Kasumi-1 (cell line): Measurements from ENCODE around the gene ACP1.
"Not testable (repeated sequence)": the region's sequence is repeated elsewhere in the genome, so short reads cannot be mapped to it uniquely, and the experiment has no call there.

Experiments used
- DNase-seq, 2 experiments: peaks; one replicate each; lab custom pipeline; 2025; lab: John Stamatoyannopoulos, UW

ACP1 gene

GRCh38 chr2:310994-311393, 46.2 kb downstream of the ACP1 start:
- no peak for DNase-seq

- DNase-seq = no peak
Observed at GRCh38 chr2:313991-314390, 49.2 kb downstream of the ACP1 start.

DNA sequence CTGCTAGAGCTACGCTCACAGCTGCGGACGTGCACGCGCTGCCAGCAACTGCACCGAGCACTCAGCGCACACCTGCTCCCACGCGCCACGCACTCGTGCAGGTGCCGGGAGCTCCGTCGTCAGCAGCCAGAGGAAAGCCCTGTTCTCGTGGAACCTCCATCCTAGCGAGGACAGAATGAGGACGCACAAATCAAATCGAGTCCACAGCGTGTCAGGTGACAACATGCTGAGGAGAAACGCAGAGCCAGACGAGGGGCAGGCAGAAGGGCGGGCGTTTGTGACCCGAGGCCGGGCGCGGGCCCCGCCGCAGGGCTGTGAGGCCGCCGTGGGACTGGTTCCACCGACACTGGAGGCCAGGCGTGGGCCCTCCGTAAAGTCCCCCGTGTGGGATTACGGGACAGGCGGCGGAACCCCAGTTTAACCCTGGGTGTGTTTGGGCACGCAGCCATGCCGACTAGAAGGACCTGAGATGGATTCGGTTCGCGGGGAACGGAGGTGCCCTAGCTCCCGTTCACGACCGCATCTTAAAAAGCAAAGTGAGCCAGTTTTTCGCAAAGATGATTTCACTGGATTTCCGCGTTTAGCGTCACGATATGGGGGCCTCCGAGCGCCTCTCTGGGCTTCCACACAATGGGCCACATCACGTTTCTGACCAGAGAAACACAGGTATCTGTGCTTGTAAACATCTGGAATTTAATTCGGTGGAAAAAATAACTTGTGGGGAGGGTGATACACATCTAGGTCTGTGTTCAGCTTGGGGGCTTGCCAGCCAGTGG, 50.0 kb downstream of the ACP1 start:
- no peak for DNase-seq

DNA sequence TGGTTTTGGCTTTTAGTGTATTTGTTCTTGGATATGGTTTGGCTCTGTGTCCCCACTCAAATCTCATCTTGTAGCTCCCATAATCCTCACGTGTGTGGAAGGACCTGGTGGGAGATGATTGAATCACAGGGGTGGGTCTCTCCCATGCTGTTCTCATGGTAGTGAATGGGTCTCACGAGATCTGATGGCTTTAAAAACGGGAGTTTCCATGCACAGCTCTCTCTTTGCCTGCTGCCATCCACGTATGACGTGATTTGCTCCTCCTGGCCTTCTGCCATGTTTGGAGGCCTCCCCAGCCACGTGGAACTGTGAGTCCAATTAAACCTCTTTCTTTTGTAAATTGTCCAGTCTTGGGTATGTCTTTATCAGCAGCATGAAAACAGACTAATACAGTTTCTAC, 51.2 kb downstream of the ACP1 start:
- DNase-seq = not testable (repeated sequence)

DNA sequence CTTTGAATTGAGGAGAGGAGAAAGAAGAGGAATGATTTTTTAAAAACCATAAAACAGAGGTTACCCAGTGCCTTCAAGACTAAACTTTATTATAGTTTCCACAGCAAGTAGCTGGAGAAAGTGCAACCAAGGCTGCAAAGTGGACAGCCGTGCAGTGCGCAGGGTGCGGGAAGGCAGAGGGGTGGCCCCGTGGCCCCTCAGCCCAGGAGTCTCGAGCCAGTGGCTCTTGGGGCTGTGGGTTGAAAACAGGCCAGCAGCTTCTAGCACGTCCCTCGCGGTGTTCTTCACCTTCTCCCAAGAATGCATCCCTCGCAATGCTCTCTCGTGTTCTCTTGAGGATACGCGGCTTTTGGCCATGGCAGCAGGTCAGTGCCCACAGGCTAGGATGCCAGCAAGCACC, 51.6 kb downstream of the ACP1 start:
- DNase-seq = no peak

GRCh38 chr2:317501-318424, 53.0 kb downstream of the ACP1 start:
- DNase-seq = no peak

DNA sequence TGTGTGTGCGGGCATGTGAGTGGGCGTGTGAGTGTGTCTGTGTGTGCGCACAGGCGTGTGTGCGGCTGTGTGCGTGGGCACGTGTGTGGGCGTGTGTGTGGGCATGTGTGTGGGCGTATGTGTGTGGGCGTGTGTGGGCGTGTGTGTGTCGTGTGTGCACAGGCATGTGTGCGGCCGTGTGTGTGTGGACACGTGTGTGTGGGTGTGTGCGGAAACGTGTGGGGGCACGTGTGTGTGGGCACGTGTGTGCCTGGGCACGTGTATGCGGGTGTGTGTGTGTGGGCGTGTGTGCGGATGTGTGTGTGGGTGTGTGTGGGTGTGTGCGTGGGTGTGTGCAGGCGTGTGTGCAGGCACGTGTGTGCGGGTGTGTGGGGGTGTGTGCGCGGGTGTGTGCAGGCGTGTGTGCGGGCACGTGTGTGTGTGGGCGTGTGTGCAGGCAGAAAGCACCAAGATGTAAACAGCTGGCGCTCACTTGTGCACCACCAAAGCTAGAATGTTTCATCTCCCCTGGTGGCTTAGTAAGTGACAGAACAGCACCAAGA, 54.4 kb downstream of the ACP1 start:
- DNase-seq = no peak

DNA sequence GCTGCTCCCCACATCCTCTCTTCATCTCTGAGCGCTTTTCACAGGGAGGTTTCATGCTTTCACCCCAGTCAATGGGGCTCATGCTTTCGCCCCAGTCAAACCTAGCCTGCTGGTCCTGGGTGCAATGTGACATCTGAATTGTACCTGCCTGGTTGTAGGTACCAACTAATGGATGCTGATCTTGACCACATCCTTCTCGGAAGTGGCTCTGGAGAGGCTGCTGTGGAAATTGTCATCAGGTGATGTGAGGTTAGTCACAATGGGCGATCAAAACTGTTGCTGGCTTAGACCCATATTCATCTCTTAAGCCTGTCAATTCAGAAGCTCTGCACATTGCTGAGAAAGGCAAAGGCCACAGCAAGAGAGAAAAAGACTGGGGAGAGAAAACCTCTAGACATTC, 55.8 kb downstream of the ACP1 start:
- no peak for DNase-seq

DNA sequence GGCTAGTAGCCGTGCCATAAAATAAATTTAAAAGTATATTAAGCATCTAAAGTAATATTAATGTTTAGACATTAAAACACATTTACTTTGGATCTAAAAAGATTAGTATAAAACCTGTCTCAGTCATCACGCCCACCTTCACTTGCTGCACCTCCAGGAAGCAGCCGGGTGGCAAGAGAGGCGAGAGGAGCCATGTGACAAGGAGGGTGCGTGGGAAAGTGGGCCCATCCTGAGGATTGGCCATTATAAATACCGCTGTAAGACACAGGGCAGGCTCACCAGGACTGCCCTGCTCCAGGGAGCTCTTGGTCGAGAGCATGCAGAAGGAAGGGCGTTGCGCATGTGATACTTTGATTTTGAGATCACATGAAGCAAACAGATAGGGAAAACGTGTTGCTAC, 57.6 kb downstream of the ACP1 start:
- no peak for DNase-seq

- no peak for DNase-seq
Observed at GRCh38 chr2:323035-323434, 58.3 kb downstream of the ACP1 start.
